ENCODE measurements around the gene AJUBA. TPM values are rescaled to one million over a fixed set of nuclear protein-coding genes. Genes with fewer than 3 reads are reported as not detected.
"Not testable (repeated sequence)": the region's sequence is repeated elsewhere in the genome, so short reads cannot be mapped to it uniquely, and the experiment has no call there.

The AJUBA gene
- total RNA-seq, 1 donor from 2014 or later, result 0.34 TPM

DNA sequence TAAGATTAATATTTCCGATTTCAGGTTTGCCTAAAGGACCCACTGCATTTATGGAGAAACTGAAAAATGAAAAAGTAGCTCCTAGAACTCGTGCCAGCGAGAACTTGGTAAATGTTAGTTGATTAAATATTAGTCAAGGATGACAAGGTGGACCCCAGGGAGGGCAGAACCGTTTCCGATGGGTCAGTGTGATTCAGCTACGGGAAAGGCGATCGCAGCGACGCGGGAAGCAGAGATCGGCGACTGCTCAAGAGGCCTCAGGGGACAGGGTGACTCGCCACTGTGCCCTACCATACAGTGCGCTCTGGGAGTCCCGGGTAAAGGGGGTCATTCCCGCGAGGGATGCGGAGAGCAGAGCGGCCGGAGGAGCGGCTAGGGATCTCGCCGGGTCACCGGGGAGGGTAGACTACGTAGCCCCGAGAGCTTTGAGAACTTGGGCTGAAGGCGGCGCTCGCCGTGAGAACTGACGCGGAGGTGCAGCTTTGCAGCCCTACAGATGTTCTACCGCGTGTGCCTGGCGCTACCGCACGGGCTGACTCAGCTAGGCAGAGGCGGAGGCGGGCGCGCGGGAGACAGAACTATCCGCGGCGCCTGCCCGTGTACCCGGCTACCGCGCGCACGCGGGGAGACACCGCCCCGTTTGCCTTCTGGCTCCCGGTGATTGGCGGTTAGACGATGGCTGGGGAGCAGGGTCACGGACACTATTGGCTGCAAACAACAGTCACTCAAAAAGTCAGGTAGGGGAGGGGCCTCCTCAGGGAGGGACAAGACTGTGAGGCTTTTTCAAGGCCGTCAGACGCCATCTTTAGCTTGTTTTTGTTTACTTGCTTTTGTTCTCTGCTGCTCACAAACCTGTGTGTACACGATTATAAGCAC is 24.4 kb upstream of the AJUBA start:
- peaks cover 23% of the 10 kb centered on the region for H3K4me1 Mint-ChIP-seq (ENCODE audit: low read depth, unreplicated experiment)
- peak overlapping the region; percentile 97 for H3K4me3 Mint-ChIP-seq (ENCODE audit: unreplicated experiment)
- peak overlapping the region; percentile 99 for H3K27ac Mint-ChIP-seq (ENCODE audit: unreplicated experiment)
- peaks cover 9% of the 10 kb centered on the region for H3K27me3 Mint-ChIP-seq (ENCODE audit: unreplicated experiment)
- H3K9me3 Mint-ChIP-seq (ENCODE audit: unreplicated experiment), result peaks cover 10% of the 10 kb centered on the region
- TF ChIP-seq, protein P1, sequence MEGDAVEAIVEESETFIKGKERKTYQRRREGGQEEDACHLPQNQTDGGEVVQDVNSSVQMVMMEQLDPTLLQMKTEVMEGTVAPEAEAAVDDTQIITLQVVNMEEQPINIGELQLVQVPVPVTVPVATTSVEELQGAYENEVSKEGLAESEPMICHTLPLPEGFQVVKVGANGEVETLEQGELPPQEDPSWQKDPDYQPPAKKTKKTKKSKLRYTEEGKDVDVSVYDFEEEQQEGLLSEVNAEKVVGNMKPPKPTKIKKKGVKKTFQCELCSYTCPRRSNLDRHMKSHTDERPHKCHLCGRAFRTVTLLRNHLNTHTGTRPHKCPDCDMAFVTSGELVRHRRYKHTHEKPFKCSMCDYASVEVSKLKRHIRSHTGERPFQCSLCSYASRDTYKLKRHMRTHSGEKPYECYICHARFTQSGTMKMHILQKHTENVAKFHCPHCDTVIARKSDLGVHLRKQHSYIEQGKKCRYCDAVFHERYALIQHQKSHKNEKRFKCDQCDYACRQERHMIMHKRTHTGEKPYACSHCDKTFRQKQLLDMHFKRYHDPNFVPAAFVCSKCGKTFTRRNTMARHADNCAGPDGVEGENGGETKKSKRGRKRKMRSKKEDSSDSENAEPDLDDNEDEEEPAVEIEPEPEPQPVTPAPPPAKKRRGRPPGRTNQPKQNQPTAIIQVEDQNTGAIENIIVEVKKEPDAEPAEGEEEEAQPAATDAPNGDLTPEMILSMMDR (IDR thresholded peaks at IDR 0.05; ENCODE audit: partially characterized antibody, unreplicated experiment), result no peak
- H3K36me3 Mint-ChIP-seq (ENCODE audit: unreplicated experiment), result no peaks in the 10 kb centered on the region
- peak; percentile 92 for DNase-seq

DNA sequence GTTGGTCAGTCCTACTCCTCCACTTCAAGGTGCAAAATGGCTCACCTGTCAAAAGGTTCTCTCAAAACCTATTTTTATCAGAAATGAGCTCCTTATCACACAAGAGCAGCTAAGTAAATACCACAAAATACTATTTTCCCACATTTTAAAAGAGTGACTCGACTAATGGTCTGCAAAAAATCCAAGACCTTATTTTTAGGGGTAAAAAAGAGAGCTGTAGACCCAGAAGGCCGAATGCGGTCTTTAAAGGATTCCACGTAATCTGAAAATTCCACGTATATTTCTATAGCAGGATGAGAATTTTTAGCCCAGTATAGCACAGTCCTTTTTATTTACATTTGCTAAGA is 23.8 kb upstream of the AJUBA start:
- TF ChIP-seq, protein P1 (IDR thresholded peaks at IDR 0.05; ENCODE audit: partially characterized antibody, unreplicated experiment), result no peak
- Mint-ChIP-seq H3K27me3 (ENCODE audit: unreplicated experiment) (peaks cover 7% of the 10 kb centered on the region), H3K4me1 (ENCODE audit: low read depth, unreplicated experiment) (peaks cover 21% of the 10 kb centered on the region), H3K27ac (ENCODE audit: unreplicated experiment) (peak overlapping the region; percentile 99), H3K36me3 (ENCODE audit: unreplicated experiment) (no peaks in the 10 kb centered on the region), H3K4me3 (ENCODE audit: unreplicated experiment) (peak overlapping the region; percentile 97), H3K9me3 (ENCODE audit: unreplicated experiment) (peaks cover 8% of the 10 kb centered on the region)
- no peak for DNase-seq

DNA sequence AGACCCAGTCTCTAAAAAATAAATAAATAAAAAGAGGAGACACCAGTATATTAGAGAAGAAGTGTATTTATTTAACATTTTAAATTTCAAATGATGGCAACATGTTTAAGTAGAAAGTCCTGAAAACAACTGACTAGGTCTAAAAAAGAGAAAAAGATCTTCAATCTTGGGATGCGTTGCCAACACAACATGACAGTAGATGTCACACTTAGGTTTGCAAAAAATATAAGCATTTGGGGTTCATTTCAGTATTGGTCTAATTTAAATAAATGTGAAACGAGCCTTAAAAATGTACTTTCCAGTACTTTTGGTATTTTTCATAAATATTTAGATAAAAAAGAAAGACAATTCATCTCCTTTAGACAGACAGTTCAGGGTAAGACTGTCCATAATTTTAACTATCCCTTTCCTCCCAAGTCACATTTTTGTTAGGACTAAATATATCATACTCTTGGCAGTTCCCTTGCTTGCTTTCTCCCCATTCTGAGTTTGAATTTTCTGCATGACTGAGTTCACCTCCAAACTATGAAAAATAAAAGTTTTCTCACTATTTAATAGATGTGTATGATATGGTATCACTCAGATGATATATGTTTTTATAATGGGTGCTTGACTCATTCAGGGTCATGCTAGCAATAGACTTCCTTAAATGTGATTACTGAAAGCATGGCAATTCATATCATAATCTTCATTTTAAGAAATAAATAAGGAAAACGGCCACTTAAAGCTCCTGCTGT is 23.3 kb upstream of the AJUBA start:
- DNase-seq, result no peak

DNA sequence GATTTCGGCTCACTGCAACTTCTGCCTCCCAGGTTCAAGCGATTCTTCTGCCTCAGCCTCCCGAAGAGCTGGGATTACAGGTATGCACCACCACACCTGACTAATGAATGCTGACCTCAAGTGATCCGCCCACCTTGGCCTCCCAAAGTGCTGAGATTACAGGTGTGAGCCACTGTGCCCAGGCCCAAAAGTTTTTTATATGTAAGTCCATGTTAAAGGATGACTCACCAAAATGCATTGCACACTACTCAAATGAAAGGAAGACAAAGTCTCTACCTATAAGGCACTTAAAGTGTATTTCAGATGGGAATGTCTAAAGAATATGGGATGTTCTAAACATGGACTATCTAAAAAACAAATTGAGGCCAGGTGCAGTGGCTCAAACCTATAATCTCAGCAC is 21.9 kb upstream of the AJUBA start:
- H3K4me3 Mint-ChIP-seq (ENCODE audit: unreplicated experiment); H3K9me3 Mint-ChIP-seq (ENCODE audit: unreplicated experiment); H3K27ac Mint-ChIP-seq (ENCODE audit: unreplicated experiment); DNase-seq; H3K36me3 Mint-ChIP-seq (ENCODE audit: unreplicated experiment); H3K27me3 Mint-ChIP-seq (ENCODE audit: unreplicated experiment): not testable (repeated sequence)
- H3K4me1 Mint-ChIP-seq (ENCODE audit: low read depth, unreplicated experiment), result peaks cover 23% of the 10 kb centered on the region

More for the DNA sequence above, 23.3 kb upstream of the AJUBA start:
- peaks cover 21% of the 10 kb centered on the region for H3K4me1 Mint-ChIP-seq (ENCODE audit: low read depth, unreplicated experiment)
- H3K27me3 Mint-ChIP-seq (ENCODE audit: unreplicated experiment), result peaks cover 6% of the 10 kb centered on the region
- peak overlapping the region; percentile 99 for H3K27ac Mint-ChIP-seq (ENCODE audit: unreplicated experiment)
- peak overlapping the region; percentile 97 for H3K4me3 Mint-ChIP-seq (ENCODE audit: unreplicated experiment)
- TF ChIP-seq, protein P1 (IDR thresholded peaks at IDR 0.05; ENCODE audit: partially characterized antibody, unreplicated experiment), result no peak
- H3K36me3 Mint-ChIP-seq (ENCODE audit: unreplicated experiment), result no peaks in the 10 kb centered on the region
- H3K9me3 Mint-ChIP-seq (ENCODE audit: unreplicated experiment), result peaks cover 8% of the 10 kb centered on the region

DNA sequence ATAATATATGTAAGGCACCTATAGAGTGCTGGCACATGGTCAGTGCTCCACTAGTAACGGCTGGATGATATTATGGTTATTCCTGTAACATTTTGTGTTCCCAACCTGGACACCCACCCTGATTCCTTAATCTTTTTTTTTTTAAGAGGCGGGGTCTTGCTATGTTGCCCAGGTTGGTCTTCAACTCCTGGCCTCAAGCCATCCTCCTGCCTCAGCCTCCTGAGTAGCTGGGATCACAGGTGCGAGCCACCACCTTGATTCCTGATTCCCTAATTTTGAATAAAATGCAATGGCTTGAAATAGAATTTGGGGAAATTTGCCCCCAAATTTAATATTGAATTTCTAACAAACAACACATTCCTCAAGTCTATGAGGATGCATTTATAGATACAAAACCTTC is 20.2 kb upstream of the AJUBA start:
- DNase-seq, result no peak
- H3K36me3 Mint-ChIP-seq (ENCODE audit: unreplicated experiment), result no peaks in the 10 kb centered on the region
- H3K4me3 Mint-ChIP-seq (ENCODE audit: unreplicated experiment), result no peak overlapping the region
- H3K27ac Mint-ChIP-seq (ENCODE audit: unreplicated experiment), result no peak overlapping the region
- peaks cover 23% of the 10 kb centered on the region for H3K4me1 Mint-ChIP-seq (ENCODE audit: low read depth, unreplicated experiment)
- H3K9me3 Mint-ChIP-seq (ENCODE audit: unreplicated experiment), result peaks cover 4% of the 10 kb centered on the region
- TF ChIP-seq, protein P1 (IDR thresholded peaks at IDR 0.05; ENCODE audit: partially characterized antibody, unreplicated experiment), result no peak
- H3K27me3 Mint-ChIP-seq (ENCODE audit: unreplicated experiment), result no peaks in the 10 kb centered on the region

Data from glutamatergic neuron (in vitro differentiated cells).